Activated T-helper 9 cell treated with anti-CD3 and anti-CD28 coated beads, Interleukin-2, amount 50 U/mL, for 16 hours (primary cell): ENCODE measurements around the gene TMPRSS11E.
"Not testable (repeated sequence)": the region's sequence is repeated elsewhere in the genome, so short reads cannot be mapped to it uniquely, and the experiment has no call there.

Source experiments
- DNase-seq: peaks from one replicate; pipeline ENCODE4 v3.0.0-alpha.2; 2020; ENCODE audit warnings: low read depth

The TMPRSS11E gene, protein sequence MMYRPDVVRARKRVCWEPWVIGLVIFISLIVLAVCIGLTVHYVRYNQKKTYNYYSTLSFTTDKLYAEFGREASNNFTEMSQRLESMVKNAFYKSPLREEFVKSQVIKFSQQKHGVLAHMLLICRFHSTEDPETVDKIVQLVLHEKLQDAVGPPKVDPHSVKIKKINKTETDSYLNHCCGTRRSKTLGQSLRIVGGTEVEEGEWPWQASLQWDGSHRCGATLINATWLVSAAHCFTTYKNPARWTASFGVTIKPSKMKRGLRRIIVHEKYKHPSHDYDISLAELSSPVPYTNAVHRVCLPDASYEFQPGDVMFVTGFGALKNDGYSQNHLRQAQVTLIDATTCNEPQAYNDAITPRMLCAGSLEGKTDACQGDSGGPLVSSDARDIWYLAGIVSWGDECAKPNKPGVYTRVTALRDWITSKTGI

DNA sequence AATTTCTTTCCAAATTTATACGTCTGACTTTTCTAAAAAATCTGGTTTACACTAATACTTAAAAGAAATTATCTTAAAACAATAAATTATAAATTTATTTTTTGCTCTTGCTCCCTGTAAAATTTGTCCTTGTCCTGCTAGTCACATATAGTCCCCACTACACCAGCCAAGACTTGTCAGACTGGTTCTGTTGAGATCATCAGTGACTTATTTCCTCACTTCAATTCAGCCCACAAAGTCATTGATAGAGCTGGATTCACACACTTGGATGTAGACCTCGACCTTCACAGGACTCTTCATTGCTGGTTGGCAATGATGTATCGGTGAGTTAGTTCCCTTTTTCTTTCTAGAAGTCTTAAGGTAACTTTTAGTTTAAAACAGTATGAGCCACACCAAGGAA is at the start of gene TMPRSS11E:
Gene TMPRSS11E, plus strand, starts transcription at position 263 of the 400 bp plus-strand sequence. Its CDS starts 50 bp downstream, at position 313.
- DNase-seq: no peak

DNA sequence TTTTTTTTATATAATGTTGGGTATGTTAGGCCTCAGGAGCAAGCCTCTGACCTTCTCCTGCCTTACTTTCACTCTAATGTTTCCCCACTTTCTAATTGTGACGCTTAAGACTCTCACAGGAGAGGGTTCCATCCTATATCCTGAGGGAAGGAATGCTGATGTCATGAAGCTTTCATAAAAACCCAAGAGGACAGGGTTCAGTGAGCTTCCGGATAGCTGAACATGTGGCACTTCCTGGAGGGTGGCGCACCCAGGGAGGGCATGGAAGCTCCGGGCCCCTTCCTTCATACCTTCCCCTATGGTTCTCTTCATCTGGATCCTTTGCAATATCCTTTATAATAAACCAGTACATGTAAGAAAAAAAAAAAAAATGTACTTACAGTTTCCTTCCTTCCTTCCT is 48.0 kb upstream of the TMPRSS11E start:
- DNase-seq: no peak

DNA sequence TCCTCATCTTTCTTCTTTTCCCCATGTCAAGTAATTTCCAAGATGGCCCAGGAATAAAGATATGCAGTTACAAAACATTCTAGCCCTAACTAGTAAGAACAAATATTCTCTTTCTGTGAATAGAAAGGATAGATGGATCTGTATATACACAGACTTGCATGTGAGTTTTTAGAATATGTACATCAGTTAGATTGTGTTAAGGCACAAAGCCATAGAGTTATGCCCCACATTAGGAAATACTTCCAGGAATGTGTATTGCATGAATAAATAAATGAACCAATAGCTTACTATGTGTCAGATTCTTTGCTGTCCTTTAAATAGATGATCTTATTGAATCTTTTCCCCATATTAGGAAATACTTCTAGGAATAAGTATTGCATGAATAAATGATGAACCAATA is 46.0 kb upstream of the TMPRSS11E start:
- no peak for DNase-seq

DNA sequence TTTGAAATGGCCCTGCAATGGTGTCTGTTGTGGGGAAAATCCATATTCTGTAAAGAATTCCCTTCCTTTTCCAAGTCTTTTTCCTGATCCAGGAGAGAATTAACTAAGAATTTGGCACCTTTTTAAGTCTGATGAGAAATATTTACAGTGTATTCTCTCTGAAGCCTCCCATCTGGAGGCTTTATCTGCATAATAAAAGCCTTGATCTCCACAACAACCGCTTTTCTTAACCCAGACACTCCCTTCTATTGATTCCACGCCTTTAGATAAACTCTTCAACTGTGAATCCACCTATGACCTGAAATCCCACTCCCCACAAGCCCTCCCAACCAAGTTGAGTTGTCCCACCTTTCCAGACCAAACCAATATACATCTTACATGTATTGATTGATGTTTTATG is 43.1 kb upstream of the TMPRSS11E start:
- no peak for DNase-seq

DNA sequence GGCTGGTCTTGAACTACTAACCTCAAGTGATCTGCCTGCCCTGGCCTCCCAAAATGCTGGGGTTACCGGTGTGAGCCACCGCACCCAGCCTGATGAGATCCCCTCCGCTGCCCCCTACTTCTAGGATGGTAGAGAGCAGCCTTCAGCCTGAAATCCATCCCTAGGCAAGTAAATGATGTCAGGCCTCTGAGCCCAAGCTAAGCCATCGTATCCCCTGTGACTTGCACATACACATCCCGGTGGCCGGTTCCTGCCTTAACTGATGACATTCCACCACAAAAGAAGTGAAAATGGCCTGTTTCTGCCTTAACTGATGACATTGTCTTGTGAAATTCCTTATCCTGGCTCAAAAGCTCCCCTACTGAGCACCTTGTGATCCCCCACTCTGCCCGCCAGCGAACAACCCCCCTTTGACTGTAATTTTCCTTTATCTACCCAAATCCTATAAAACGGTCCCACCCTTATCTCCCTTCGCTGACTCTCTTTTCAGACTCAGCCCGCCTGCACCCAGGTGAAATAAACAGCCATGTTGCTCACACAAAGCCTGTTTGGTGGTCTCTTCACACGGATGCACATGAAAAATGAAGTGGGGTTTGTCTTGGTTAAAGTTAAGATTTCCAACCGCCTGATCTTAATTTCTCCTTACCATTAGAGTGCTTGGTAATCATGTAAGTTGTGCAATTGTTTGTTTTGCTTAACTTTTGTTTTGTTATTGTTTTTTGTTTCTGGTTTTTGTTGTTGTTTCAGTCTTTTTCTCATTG is 41.4 kb upstream of the TMPRSS11E start:
- not testable (repeated sequence) for DNase-seq

DNA sequence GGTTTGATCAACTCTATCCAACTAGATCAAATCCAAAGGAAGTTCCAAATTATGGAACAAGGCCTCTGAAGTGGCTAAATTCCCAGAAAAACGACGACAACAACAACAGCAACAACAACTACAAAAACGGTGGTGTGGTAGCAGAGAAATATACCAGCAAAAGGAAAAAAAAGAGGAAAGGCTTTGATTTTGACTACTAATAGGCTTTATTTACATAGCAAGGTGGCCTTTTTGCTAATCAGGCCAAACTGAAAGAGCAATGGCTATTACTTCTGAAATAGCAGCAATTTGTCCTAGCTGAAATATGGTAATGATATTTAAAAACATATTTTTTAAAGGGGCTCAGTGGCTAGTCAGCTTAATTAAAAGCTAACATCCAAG is 40.8 kb upstream of the TMPRSS11E start:
- no peak for DNase-seq

DNA sequence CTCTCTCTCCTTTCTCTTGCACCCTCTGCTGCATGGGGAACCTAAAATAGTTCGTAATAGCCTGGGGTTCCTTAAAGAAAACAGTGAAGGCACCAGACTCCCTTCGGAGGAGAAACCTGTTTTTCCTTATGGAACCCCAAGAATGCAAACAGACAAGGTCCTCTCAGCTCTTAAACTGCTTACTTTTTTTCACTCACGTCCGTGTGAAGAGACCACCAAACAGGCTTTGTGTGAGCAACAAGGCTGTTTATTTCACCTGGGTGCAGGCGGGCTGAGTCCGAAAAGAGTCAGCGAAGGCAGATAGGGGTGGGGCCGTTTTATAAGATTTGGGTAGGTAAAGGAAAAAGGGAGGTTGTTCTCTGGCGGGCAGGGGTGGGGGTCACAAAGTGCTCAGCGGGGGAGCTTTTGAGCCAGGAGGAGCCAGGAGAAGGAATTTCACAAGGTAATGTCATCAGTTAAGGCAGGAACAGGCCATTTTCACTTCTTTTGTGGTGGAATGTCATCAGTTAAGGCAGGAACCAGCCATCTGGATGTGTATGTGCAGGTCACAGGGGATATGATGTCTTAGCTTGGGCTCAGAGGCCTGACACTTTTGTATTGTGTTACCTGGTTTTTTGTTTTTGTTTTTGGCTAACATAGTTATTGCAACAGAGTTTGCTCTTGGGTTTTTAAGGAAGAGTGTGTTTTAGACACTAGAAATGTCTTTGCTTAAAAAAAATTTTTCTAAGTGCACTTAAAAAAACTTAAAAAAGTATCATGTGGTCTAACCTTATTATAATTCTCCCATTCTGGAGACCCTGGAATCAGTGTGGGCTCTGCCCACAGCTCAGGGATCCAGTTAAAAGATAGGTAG is 40.0 kb upstream of the TMPRSS11E start:
- not testable (repeated sequence) for DNase-seq

DNA sequence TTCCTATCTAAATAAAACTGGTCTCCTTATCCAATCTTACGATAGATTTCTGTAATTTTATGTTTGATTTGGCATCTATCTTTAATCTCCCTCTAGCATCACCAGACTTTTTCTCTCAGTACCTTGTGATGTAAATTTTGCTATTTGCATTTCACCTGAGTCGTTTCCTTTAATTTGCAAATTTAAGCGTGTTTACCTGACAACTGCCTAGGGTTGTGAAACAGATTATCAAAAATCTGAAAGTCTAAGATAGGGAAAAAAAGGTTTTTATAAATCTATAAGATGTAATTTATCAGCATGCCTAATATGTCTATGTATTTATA is 39.4 kb upstream of the TMPRSS11E start:
- DNase-seq: no peak

DNA sequence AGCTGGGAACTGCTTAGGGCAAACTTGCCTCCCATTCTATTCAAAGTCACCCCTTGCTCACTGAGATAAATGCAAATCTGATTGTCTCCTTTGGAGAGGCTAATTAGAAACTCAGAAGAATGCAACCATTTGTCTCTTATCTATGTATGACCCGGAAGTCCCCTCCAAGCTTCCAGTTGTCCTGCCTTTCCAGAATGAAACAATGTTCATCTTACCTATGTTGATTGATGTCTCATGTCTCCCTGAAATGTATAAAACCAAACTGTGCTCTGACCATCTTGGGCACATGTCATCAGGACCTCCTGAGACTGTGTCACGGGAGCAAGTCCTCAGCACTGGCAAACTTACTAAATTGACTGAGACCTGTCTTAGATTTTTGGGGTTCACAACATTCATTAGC is 37.1 kb upstream of the TMPRSS11E start:
- DNase-seq: no peak

DNA sequence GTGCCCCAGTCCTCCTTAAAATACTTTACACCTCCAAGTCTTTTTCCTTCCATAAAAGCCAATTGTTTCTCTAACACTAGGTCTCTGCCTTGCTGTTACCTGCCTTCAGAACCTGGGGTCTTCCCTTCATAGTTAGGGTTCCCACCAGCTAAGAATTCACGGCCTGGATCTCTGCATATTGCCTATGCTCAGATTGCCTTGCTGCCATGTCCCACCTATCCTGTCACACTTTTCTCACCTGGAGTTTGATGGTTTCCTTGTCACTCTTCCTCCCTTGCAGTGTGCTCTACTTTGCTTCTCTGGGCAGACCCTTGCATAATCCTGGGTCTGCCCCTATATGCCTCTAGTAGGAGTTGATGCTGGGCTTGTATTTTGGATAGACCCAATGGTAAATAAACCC is 36.6 kb upstream of the TMPRSS11E start:
- no peak for DNase-seq

DNA sequence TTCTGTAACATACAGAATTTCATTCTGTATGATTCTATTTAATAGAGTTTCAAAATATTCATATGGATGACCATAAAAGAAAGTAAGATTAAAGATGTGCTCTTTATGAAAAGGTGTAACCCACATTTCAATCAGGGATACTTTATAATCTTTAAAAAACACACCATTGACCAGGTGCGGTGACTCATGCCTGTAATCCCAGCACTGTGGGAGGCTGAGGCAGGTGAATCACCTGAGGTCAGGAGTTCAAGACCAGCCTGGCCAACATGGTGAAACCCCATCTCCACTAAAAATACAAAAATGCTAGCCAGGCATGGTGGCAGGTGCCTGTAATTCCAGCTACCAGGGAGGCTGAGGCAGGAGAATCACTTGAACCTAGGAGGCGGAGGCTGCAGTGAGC is 35.2 kb upstream of the TMPRSS11E start:
- DNase-seq: not testable (repeated sequence)

DNA sequence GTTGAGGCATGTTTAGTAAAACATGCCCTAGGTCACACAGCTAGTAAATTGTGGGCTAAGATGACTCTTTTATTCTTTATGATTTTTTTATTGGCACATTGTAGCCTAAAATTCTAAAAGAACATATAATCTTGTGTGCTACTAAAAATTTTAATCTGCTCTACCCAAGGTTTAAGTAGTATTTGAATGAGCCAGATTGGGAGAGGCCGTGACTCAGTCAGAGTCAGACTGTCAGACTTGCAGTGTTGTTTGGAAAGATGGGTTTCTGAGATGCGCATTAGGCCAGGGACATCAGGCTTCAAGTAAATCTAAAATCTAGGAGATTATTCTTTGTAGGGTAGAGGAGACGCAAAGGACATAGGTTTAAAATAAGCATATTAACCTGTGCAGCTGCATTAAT is 30.7 kb upstream of the TMPRSS11E start:
- DNase-seq: no peak

DNA sequence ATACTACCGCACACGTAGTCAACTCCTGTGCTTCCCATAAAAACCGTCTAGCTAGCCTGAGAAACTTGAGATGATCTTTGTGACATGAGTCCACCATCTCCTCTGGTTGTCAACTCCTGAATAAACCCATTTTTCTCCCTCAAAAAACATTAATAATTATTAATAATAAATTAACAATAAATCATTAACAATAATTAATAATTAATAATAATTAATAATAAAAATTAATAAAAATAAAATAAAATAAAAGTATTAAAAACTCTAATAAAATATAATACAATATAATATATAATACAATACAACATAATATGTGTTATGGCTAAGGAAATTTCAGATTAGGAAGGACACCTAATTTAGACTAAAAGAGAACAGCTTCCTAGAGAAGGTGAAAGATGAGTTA is 20.7 kb upstream of the TMPRSS11E start:
- DNase-seq: no peak

DNA sequence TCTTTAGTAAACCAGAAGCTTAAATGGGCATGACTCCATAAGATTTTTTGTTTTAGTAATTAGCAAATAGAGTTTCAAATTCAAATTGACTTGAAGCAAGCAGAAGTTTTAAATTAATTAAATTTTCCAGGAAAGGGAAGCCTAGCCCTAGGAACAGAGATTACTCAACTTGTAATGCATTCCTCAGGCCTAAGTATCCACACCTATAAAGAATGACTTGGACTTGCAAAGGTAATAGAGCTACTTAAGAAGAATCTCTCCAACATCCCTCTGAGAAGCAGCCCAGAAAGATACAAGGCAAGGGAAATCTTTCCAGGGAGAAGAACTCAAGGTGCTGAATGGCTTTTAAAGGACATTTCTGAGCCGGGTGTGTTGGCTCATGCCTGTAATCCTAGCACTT is 16.9 kb upstream of the TMPRSS11E start:
- no peak for DNase-seq

DNA sequence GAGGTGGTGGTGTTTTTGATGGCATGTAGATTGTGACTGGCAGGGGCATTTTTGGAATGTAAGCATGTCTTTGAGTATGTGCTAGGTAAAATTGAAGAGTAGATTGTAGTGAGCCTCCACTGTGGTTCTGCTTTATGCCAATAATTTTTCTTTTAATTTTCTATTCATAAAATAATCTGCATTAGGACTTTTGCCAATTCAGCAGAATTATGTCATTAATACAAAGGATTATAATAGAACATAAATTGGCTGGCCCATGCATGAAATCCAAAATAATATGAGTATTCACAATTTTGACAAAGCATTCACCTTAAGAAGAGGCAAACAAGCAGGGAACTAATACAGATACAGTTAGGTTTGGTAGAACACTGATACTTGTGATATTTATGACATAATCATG is 14.9 kb upstream of the TMPRSS11E start:
- DNase-seq: no peak

DNA sequence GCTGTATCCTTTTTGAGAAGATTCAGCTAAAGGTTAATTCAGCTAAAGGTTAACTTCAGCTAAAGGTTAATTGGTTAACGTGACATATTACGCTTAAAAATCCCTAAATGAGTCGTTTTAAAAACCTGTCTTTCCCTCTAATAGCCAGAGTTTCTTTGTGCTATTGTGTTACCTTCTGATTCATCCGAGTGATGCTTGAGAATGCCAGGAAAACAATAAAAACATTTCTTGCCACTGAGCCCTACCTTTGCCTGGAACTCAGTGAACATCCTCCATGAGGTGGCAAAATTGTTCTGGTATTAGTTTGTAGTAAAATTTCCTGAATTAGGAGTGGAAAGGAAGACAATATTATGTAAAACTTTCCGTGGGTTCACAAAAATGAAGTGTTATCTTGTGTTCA is 13.7 kb upstream of the TMPRSS11E start:
- no peak for DNase-seq

DNA sequence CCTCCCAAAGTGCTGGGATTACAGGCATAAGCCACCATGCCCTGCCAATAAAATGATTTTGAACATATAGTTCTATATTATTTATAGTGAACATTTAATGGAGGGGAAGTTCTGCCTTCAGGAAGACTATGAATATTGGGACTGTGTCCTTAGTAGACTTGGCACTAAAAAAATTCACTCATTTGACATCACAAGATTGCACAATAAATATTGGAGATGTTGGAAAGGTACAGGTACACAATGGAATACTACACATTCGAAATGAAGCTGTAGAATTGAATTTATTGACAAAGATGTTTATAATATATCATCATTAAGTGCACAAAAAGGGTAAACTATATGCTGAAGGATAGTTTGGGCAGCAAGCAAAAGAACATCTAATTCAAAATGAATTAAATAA is 13.0 kb upstream of the TMPRSS11E start:
- DNase-seq: no peak

DNA sequence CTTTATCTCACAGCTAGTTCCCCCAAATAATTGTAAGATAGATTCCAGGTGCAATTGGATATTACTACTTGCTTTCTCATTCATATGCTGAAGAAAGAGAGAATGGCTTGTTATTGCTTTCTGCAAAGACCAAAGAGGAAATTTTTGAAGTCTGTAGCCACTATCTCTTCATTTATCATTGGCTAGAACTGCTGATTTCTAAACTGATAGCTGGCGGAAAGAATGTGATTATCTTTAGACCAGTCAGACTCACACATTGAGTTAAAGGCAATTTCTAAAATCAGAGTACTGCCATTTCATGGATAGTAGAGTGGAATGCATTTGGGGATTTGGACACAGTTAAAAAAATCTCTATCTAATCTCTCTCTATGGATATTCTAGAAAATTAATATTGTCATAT is 12.4 kb upstream of the TMPRSS11E start:
- no peak for DNase-seq

DNA sequence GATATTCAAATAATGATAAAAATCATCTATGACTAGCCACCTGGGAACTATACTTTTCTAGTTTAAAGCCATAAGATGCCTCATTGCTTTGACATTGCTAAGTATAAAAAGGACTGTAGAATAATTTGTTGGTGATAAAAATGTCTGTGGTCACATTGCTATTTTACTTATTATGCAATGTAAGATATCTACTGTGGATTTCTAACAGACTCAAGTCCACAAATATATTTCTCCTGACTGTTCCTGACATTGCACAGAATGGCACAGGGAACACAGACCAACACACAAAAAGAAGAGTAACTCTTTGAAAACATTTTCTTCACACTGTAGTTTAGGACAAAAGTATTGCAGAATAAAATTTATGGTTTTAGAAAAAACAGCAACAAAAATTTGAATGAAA is 2.2 kb upstream of the TMPRSS11E start:
- DNase-seq: no peak

DNA sequence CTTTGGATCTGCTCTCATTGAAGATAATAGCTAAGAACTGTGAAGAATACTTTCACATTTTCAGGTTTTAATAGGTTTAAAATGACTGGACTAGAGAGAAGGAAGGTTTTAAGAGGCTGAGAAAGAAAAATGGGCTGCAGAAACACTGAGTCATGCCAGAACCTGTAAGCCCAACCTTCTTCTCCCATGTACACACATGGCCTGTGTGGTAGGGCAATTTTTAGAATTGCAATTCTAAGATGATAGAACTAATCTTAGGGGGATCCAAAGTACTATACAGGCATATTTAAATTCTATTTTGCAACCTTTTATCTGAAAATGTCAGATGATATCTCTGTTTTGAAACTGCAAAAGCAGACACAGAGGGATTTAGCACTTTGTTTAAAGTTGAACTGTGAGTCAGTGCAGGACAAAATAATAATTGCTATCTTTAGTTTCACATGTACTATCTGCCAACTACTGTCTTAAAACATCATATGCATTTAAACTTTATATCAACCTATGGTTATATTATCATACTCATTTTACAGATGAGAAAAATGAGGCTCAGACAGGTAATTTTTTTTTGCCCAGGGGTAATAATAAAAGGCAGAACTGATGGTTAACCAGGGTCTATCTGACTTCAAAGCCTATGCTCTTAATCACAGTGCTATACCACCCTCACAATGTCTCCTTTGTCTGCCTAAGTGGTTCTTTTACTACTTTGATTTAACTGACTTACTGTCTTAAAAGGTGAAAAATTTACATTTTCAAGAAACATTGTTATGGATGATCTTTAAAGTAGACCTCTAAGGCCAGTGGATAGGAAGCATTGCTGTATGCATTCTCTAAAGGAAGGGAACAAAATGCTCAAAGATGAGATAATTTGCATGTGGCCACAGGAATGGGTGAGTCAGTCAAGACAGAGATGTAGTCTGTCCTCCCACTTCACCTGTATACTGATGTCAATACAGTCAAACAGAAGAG is 4.3 kb downstream of the TMPRSS11E start:
- DNase-seq: no peak

DNA sequence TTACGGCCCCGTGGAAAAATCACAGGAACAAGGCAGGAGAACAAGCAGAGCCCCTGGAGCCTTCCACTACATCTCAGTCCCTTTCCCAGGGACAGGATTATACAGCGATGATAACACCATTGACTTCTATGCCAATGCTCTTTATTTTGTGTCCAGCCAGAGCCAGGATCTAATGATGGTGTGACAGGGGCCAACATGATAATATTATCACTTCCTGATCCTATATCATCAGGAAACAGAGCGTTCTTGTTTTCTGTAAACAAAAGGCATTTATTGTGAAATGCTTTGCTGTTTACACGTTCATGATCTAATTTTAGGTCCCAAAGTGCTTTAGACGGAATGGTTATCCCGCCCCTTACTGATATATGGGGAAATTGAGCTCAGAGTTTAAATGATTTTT is 12.8 kb downstream of the TMPRSS11E start:
- no peak for DNase-seq

DNA sequence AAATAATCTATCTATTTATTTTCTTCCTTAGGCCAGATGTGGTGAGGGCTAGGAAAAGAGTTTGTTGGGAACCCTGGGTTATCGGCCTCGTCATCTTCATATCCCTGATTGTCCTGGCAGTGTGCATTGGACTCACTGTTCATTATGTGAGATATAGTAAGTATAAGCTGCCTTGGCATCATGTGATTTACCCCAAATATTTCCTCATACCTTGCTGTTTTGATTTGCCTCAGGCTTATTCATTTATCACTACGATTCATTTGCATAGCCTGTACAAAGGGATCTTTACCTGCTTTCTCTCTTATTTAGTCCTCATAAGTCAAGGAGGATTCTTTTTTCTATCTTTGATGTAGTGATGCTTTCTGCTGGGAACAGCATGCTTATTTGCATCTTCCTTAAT is 14.5 kb downstream of the TMPRSS11E start:
- DNase-seq: no peak
